NOMO-1 treated with dmso at 0.1 percent for 144 hours (cell line): ENCODE measurements around the gene RAPGEF3.

Source experiments
- DNase-seq: peaks from one replicate; lab custom pipeline; 2025; ENCODE audit not compliant: unreplicated experiment; lab: John Stamatoyannopoulos, UW

Gene RAPGEF3, protein sequence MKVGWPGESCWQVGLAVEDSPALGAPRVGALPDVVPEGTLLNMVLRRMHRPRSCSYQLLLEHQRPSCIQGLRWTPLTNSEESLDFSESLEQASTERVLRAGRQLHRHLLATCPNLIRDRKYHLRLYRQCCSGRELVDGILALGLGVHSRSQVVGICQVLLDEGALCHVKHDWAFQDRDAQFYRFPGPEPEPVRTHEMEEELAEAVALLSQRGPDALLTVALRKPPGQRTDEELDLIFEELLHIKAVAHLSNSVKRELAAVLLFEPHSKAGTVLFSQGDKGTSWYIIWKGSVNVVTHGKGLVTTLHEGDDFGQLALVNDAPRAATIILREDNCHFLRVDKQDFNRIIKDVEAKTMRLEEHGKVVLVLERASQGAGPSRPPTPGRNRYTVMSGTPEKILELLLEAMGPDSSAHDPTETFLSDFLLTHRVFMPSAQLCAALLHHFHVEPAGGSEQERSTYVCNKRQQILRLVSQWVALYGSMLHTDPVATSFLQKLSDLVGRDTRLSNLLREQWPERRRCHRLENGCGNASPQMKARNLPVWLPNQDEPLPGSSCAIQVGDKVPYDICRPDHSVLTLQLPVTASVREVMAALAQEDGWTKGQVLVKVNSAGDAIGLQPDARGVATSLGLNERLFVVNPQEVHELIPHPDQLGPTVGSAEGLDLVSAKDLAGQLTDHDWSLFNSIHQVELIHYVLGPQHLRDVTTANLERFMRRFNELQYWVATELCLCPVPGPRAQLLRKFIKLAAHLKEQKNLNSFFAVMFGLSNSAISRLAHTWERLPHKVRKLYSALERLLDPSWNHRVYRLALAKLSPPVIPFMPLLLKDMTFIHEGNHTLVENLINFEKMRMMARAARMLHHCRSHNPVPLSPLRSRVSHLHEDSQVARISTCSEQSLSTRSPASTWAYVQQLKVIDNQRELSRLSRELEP

DNA sequence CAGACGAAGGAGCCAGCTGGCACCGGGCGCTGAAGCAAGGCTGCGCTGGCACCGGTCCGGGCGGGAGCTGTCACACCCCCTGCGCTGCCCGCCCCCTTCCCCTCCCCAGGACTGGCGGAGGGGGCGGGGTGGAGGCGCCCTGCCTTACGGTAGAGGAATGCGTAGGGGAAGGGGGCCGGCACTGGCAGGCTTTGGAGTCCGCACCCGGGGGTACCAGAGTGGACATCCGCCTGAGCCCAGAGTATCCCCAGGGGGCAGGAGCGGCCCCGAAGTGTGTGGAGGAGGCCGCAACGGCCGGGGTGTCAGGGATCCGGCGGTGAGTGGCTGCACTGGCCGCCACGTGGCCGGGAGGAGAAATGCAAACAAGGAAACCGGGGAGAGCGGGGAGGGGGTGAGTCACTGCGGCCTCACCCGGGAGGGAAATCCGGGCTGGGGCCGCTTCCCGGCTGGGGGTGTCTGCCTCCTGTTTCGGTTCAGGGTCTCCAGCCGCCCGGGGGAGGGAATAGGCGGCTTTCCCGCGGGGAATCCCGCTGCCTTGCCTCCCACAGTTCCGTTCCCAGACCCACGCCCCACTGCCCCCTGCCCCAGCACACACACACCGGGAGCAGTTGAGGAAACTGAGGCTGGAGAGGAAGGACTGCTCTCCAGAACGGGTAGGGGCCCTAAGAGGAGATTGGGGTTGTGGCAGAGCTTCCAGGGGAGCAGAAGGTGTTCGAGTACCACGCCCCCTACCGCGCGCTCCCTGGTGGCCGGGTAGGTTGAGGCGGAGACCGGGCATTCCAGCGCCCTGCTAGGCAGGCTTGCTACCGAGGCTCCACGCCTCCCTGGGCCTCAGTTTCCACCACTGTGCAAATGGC is at the start of gene RAPGEF3:
Gene RAPGEF3, minus strand, starts transcription at position 47 of the 857 bp plus-strand sequence. CDS start 324 bp downstream, outside the sequence.
- DNase-seq = peak; percentile 69

DNA sequence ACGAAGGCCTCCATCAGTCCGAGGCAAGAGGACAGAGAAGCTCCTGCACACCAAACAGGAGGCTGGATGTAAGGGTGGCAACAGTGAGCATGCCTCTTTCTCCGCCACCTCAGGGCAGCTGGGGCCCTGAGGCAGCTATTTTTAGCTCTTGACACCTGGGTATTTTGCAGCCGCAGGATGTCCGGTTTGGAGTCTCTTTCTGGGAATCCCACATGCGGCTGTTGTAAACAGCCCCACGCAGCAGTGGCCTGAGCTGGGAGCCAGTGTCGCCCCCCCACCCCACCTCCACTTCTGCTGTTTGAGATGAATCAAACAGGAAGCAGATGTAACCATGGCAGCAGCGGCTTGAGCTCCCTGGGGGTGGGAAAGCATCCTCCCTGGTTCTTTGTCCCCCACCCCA is 49.4 kb upstream of the RAPGEF3 start:
- DNase-seq = no peak

DNA sequence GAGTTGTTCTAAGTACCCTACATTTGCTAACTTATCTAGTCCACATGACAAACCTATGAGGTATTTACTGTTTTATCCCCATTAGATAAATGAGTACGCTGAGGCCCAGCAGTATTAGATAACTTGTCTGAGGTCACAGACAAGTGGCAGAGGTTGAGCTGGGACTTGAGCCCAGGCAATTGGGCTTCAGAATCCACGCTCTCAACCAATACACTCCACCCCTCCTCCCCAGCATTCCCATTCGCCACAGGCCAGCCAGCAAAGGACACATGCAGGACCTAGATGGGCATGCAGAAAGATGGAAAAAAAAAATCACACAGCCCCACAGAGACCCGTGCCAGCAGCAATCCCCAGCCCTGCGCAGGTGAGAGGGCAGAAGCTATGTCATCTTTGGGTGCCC is 48.7 kb upstream of the RAPGEF3 start:
- DNase-seq = no peak

DNA sequence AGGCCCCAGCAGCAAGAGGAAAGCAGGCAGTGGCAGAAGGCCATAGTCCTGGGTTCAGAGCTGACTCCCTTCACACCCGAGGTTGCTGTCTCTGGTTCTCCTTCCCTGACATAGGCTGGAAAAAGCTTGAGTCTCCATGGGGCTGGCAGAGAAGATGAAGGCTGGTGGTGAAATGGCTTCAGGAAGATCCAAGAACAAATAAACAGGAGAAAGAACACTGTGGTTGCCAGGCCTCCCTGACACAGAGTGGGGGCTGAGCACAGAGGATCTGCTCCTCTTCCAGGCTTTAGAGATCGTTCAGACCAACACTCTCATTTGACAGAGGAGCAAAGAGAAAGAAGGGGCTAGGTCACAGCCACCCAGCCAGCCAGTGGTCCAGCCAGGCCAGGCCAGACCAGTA is 46.7 kb upstream of the RAPGEF3 start:
- no peak for DNase-seq

DNA sequence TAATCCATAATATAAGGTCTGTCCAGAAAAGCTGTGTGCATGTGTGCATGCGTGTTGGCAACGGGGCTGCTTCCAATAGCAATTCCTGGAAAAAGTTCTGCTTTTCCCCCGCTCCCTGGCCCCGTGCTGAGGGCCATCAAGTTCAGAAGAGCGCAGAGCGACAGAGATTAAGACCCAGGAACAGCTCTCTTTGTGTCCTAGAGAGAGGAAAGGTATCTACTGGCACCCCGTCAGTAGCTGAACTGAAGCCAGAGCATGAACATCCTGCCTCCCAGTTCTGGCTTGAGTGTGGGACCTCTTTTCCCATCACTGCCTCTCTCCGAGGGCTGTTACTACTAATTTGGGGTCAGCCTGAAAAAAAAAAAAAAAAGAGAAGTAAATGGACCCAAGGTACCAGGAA is 45.5 kb upstream of the RAPGEF3 start:
- DNase-seq = no peak

DNA sequence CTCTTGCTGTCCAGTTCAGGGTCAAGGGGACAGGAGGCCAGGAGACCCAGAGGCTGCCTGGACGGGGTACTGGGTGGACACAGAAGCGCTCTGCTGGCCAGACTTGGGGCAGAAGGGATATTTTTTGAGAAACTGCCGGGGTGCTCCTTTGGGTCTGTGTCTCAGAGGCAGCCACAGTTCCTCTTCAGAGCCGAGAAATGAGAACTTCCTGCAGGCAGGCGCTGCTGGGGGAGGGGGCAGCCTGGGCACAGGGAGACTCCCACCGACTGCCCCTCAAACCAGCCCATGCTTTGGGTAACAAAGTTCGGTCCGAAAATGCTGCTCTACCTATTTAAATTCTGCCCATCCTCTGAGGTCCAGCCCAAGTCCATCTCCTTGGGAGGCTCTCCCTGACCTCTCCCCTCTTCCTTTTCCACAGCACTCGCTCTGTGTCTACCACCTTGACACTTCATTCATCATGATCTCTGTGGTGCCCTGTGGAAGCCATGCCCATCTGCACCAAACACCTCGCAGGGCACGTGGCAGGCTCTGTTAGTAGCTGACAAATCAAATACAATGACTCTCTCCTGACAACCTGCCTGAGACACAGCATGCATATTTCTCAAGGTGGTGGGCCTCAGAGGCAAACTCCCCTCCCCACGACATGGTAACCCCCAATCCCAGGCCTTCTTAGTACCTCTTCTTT is 44.7 kb upstream of the RAPGEF3 start:
- DNase-seq = no peak

DNA sequence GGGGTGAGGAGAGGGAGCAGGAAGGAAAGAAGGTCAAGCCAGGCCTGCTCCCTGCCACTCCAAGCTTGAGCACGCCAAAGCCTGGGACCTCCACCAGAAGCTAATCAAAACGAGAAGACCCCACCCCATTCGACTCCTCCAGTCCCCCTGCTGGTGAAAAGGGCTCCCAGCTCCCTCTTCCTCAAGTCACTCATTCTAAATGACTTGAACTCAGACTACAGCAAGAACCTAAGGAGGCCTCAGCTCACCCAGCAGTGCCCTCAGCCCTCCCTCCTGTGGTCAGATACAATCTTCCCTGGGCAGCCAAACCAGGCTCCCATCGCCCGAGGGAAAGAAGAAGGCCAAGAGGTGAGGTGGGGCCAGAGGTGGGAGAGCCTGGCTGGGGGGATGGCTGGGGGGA is 43.6 kb upstream of the RAPGEF3 start:
- no peak for DNase-seq

DNA sequence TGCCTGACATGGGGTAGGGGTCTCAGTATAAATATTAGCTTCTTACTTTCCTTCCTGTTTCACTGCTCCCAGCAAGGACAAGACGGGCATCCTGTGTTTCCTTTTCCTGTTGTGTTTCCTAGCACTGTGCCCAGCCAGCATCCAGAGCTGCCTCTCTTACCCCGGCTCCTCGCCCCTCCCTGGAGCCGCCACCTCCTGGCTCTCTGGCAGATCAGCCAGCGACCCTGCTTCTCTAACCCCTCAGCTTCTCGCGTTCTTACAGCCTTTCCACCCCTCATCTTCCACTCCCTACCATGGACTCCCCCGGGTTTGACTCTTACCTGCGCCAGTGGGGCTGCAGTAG is 43.2 kb upstream of the RAPGEF3 start:
- DNase-seq = no peak

DNA sequence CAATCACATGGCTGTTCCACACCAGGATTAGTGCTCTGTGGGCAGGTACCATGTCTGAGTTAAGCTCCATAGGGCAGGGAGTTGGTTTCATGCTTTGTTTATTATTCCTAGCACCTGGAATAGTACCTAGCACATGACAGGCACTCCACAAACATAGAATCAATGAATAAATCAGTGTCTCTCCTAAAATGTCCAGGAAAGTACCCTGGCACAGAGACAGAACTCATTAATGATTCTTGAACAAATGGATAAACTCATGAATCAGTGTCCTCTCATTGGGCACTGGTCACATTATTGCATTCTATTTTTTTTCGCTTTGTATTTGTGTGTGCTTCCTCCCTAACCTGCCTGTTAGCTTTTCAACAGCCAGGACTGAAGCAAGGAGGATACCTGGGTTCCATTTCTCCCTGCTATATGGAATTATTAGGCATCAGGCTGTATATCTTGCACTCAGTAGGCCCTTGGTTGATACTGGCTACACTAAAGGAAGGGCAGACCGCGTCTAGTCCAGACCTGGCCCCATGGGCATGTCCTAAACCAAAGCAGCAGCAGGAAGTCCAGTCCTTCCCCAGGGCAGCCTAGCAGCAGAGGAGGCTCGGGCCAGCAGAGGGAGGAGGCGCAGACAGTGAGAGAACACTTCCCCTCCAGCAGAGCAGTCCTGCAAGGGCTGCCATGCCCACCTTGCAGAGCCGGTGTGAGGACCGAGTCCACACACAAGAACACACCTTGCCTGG is 42.7 kb upstream of the RAPGEF3 start:
- DNase-seq = peak; percentile 17

DNA sequence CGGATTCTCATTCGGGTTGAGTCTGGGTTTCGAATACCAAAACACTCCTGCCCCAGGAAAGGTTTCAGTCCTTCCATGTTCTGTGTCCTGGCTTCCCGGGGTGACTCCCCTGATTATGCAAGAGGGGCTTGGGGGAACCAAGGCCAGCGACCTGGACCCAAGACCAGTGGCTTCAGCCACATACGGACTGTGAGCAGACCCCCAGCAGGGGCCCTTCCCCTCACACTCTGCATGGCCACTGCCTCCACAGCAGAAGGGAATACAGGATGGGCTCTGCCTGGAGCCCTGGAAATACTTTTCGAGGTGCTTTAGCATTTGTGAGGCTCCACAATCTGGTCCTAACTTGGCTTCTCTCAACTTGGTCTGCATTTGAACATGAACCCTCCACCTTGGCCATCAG is 41.9 kb upstream of the RAPGEF3 start:
- no peak for DNase-seq

DNA sequence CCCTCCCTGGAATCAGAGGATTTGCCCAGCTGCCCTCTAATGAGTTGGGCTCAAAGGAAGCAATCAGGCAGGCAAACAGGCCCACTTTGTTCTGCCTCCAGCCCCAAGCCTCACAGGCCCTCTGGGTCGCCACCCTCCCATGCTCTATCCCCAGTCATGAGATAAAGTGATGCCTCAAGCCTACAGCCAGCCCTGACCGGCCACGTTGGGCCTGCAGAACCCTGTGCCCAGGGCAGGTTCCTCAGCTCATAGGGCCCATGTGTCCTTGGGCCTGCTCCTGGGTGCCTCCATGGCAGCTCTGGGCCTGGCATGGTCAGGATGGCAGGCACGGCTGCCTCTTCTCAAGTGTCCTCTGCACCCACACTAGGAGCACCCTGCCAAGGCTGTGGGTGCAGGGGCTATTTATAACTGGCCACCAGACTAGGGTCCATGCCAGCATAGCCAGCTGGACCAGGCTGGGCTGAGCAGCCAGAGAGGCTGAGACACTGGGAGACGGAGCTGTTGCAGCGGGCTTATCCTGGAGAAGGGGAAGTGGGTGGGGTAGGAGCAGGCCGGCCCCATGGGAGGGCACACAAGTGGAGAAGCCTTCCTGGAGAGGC is 40.8 kb upstream of the RAPGEF3 start:
- no peak for DNase-seq

DNA sequence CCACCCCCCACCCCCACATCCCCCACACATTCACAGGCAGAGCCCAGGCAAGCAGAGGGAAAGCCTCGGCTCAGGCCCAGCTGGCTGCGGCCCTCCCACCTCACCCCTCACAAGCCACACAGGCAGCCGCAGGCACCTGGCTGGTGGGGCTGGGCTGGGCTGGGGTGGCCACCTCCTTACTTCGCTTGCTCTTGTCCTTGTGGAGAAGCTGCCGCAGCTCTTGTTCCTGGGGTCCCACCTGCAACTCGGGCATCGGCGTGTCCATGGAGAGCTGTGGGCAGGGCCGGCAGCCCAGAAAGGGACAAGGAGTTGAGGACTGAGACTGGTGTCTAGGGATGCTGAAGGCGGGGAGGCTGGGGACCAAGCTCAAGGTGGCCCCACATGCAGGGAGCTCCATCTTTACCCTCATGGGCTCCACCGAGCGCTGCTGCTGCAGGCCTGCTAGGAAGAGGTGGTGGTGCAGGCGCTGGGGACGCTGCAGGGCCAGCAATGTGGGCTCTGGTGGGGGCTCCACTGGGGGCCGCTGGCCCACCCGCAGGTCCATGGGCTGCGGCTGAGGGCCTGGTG is 39.8 kb upstream of the RAPGEF3 start:
- no peak for DNase-seq

DNA sequence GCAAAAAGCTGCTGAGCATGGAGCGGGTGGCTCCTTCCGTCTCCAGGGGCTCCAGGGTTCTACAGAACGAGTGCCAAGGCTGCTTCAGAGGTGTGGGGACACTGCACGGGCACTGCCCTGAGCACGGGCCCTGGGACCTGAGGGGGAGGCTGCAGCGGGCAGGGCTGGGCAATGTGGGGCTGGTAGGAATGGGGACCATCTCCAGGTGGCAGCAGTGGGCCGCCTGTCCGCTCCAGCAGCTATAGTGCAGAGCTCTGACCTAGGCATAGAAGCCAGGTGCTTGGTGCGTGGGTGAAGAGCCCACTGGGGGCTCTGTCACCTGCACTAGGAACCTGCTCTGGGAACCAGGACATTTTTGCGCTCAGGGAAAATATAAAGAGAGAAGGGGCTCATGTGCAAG is 38.8 kb upstream of the RAPGEF3 start:
- no peak for DNase-seq

DNA sequence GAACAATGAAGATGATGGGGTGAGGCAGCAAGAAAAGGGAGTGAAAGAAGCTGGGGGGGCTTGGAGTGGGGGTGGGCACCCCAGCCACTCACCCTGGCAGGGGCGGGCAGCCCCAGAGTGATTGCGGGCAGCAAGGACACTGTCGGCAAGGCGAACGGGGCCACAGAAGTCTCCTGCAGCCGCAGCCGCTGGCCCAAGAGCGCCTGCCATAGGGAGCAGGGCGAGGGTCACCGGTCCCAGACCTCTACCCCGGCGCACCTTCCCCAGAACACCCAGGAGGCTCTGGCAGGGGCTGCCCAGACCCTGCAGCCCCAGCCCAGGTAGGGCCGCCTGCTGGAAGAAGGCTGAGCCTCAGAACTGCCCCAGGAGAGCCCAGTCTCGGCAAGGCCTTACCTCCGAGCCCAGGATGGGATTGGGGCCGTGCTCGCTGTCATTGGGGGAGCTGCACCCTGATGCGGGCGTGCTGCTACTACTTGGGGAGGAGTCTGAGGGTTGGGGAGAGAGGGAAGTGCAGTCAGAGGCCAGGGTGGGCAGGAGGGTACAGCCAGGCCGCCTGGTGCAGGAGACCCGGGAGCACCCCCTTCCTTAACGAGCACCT is 37.2 kb upstream of the RAPGEF3 start:
- DNase-seq = no peak

DNA sequence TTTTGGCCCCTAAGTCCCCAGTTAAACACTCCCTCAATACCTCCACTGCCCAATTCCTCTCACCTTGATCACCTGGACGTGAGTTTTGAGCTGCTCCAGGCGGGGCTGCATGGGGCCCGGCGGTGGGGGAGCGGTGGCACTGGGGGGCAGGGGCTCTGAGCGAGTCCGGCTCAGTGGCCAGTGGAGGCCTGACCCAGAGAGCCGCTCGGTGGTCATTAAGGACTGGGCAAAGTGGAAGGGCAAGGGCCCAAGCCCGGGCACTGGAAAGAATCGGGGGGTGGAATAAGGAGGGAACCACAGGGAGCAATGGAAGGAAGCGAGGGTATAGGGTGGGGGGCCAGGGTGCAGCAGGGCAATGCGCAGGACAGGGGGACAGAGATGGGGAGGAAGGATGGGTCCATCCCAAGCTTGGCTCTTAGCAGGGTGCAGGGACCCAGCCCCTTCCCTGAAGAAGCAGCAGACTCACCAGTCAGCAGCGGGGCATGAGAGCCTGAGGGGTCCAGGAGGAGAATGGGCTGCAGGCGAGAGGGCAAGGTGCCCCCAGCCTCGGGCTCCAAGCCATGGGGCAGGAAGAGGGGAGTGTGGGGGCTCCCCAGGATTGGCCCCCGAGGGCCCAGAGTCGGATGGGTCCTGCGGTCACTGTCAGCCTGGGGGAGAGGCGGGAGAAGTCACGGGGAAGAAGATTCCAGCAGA is 36.6 kb upstream of the RAPGEF3 start:
- DNase-seq = no peak

DNA sequence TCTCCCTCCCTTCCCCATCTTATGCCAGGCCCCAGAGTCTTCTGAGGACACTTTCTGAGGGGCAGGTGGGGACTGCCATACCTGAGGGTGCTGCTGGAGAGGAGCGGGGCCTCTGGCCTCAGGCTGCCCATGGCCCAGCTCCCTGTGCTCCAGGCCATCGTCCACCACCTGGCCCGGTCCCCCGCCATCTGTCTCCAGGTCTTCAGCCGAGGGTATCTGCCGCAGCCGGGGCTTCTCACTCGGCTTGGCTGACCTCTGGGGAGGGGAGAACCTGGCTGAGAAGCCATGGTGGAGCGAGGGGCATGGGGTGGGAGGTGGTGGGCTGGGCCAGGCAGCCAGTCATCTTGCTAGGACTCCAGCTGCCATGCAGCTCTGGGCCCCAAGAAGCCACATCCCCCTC is 36.0 kb upstream of the RAPGEF3 start:
- DNase-seq = no peak

DNA sequence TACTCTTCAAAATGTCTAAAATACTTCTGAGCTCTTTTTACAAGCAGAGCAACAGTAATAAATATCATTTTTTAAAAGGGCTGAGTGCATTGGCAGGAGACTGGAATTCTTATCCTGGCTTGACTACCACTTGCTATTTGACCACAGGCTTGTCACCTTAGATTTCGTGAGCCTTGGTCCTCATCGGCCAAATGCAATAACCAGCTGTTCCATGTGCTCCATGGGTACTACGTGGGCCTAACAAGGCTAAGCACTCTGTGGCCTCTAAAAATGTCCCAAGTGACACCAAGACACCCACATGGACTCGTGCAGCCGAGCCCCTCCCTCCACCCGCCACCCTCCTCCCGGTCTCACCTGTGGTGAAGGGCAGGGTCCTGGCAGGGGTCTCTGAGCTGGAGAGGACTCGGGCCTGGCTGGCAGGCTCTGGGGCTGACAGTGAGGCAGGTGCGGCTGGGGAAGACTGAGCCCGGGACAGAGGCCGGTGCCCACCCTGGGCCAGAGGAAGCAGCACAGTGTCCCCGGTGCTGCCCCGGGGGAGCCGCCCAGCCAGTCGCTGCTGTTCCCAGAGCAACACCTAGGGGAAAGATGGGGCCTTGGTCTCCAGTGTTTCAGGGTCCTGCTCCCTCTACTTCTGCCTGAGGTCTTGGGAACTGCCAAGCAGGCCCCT is 34.5 kb upstream of the RAPGEF3 start:
- DNase-seq = no peak

DNA sequence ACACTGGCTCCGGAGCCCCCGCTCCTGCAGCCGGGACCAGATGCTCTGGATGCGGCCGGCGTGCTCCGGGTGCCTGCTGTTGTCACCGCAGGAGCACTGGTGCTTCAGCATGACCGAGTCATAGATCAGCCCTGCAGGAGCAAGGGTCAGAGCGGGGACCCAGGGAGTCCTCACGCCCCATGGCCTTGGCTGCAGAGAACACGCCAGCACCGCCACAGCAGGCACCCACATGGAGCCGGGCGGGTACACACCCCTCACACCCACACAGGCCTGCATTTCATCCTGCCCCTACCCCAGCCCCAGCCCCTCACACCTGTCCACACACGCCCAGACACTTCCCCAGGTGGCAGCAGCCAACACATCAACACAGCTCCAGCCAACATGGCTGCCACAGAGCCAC is 33.2 kb upstream of the RAPGEF3 start:
- DNase-seq = no peak
